ENCODE measurements around the gene ANKS6. TPM values are rescaled to one million over a fixed set of nuclear protein-coding genes. Genes with fewer than 3 reads are reported as not detected.

Gene ANKS6
- polyA plus RNA-seq, 4 donors: 25.4 to 27.3 (median 26.3) TPM

- no peak for DNase-seq (ENCODE audit: low read depth in 4 of 4, low spot score in 3 of 4)
Observed at GRCh38 chr9:98774746-98775145, 21.6 kb downstream of the ANKS6 start.

DNA sequence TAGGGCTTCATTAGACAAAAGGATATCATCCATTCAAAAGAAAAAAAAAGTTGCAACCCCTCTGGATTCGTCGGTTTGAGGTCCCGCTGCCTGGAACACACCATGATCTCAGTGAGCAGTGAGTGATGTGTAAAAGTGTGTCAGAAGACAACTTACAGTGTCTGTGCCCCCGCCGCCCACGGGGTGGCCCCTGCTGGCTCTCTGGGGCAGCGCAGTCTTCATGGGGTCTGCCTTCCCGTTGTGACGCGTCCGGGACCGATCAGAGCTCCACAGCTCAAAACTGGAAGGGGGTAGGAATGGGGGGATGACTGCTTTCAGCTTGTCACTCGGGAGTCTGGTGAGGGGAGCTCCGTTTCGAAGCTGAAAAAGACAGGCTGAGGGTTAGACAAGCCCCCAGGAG is 22.6 kb downstream of the ANKS6 start:
- no peak for DNase-seq (ENCODE audit: low read depth in 4 of 4, low spot score in 3 of 4)

GRCh38 chr9:98772364-98773155 is 23.8 kb downstream of the ANKS6 start:
- no peak for DNase-seq (ENCODE audit: low read depth in 4 of 4, low spot score in 3 of 4)

DNA sequence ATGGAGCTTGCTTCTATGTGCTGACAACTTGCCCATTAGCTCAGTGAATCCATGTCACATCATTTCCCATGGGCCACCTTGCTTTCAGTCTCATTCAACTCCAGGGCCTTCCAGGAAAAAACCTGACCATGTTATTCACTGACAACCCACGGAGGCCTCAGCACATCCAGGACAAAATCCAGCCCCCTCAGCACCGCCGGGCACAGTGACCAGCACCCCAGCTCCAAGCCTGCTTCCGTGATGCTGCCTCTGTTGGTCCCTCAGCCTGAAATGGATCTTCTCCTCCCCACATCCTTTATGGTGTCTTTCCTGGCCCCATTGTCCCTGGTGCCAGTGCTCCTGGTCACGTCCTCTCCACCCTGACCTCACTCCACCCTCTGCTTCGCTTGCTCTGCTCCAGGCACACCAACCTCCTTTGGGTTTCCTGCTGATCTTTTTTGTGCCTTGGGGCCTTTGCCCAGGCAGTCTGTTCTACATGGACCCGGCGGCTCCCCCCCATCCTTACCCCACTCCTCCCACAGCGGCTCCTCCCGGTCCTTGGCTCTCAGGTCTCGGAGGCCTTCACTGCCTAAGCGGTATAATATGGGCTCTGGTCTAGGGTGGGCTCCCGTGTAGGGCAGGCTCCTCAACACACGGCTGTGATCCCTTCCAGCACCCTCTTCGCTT is 25.0 kb downstream of the ANKS6 start:
- no peak for DNase-seq (ENCODE audit: low read depth in 4 of 4, low spot score in 3 of 4)

DNA sequence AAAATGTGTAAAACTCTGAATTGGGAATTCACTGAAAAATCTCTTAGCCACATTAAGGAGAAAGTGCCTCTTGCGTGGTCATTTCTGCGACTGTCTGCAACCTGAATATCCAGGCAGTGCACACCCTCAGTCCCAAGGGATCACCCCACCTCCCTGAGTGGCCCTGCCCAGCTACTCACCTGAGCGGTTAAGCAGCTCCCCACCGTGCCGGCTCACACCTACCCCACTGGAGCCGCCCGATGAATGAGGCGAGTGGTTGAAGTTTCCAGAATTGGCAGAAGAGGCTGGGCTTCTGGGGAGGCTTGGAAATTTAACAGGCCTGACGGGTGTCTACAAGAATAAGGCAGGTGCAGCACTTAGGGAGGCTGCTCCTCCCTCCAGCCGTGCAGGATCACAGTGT is 25.6 kb downstream of the ANKS6 start:
- no peak for DNase-seq (ENCODE audit: low read depth in 4 of 4, low spot score in 3 of 4)

GRCh38 chr9:98768344-98768743 is 28.0 kb downstream of the ANKS6 start:
- DNase-seq (ENCODE audit: low read depth in 4 of 4, low spot score in 3 of 4): no peak

GRCh38 chr9:98767915-98768314 is 28.4 kb downstream of the ANKS6 start:
- no peak for DNase-seq (ENCODE audit: low read depth in 4 of 4, low spot score in 3 of 4)

DNA sequence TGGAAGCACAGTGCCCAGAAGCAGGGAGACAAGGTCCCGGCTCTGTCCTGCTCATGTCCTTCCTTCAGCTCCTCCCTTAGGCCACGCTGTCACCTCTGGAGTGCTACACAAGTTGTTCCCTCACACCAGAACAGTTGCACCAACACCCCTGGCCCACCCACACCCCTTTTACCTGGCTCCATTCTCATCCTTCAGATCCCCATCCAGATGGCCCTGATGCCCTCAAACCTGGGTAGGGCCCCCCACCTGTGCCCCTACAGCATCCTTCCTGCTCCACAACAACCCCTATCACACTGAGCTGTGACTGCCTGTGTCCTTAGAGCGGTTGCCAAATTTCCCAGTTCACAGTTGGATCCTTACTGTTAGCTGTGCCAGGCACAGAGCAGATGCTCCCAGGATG is 29.2 kb downstream of the ANKS6 start:
- no peak for DNase-seq (ENCODE audit: low read depth in 4 of 4, low spot score in 3 of 4)

DNA sequence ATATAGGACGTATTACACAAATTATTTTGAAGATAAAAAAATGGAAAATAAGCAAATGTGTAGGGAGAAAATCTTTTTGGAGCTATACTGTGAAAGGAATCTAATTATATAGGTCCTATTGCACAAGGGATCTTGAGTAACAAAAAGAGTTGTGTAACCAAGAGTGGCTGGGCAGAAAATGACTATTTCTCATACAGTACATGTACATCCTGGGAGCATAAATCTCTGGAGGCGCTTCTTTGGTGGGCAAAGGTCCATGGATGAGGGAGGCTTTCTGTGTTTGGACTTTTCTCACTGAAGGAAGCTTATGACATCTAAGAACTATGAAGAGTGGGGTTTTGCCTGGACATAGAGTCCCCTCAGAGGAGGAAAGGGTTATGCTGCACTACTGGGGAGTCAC is 29.8 kb downstream of the ANKS6 start:
- no peak for DNase-seq (ENCODE audit: low read depth in 4 of 4, low spot score in 3 of 4)

DNA sequence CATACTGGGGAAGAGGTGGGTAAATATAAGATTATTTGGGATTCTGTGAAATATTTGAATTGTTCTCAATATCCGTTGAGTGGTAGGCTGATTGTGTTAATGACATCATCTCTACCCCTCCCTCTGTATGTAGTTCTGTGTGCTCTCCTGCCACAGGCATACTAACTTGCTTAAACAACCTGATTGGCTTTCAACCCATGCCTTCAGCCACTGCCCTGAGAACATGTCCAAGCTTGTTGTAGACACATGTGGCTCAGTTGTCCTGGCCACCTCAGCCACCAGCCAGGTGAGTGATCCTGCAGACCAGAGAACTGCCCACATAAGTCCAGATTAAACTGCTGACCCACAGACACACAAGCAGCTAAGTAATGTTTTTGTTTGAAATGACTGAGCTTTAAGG is 31.1 kb downstream of the ANKS6 start:
- DNase-seq (ENCODE audit: low read depth in 4 of 4, low spot score in 3 of 4): no peak

DNA sequence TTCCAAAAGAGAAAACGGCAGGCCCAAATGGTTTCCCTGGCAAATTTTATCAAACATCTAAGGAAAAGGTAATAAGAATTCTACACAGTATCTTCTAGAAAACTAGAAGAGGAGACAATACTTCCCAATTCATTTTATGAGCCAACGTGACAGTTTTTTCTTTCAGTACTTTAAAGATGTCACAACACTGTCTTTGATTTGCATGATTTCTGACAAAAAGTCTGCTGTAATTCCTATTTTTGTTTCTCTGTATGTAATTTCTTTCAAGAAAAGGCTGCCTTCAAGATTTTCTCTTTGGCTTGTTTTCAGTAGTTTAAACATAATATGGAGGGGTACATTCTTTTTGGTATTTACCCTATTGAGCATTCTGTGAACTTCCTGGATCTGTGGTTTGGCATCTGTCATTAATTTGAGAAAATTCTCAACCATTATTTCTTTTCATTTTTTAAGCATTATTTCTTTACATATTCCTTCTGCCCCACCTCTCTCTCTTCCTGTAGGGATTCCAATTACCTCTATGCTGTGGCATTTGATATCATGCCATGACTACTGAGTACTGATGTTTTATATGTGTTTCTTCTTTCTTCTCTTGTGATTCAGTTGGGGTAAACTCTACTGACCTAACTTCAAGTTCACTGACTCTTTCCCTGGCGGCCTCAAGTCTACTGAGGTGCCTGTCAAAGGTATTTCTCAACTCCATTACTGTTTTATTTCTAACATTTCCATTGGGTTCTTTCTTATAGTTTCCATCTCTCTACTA is 32.2 kb downstream of the ANKS6 start:
- no peak for DNase-seq (ENCODE audit: low read depth in 4 of 4, low spot score in 3 of 4)

DNA sequence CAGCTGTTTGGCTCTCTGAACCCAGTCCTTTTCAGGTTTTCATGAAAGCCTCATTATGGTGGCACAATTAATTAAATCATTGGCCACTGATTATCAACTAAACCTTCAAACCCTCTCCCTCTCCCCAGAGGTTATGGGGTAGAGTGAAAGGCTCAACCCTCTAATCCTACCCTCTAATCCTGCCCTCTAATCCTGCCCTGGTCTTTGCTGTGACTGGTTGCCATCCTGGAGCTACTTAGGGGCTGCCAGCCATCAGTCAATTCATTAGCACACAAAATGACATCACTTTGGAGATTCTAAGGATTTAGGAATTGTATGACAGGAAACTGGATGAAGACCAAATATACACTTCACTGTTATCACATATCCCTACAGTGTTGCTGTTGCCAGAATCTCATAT is 36.1 kb downstream of the ANKS6 start:
- no peak for DNase-seq (ENCODE audit: low read depth in 4 of 4, low spot score in 3 of 4)

GRCh38 chr9:98755006-98755618 is 41.2 kb downstream of the ANKS6 start:
- no peak for DNase-seq (ENCODE audit: low read depth in 4 of 4, low spot score in 3 of 4)

DNA sequence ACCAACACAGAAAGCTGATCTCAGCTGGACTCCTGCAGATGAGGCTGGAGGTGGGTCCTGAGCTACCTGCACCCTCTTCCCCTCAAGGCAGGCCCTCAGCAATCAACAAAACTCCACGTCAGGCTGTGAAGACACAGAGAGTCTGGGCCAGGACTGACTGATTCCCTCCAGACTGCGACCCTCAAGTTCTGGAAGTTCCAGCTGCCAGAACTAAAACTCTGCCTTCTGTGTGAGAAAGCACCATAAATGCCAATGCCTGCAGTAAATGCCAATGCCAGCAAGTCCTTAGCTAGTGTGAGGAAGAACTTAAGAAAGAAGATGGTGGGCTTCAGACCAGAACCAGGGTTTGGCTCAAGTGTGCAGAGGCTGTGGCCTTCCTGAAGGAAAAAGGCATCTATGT is 45.1 kb downstream of the ANKS6 start:
- no peak for DNase-seq (ENCODE audit: low read depth in 4 of 4, low spot score in 3 of 4)

DNA sequence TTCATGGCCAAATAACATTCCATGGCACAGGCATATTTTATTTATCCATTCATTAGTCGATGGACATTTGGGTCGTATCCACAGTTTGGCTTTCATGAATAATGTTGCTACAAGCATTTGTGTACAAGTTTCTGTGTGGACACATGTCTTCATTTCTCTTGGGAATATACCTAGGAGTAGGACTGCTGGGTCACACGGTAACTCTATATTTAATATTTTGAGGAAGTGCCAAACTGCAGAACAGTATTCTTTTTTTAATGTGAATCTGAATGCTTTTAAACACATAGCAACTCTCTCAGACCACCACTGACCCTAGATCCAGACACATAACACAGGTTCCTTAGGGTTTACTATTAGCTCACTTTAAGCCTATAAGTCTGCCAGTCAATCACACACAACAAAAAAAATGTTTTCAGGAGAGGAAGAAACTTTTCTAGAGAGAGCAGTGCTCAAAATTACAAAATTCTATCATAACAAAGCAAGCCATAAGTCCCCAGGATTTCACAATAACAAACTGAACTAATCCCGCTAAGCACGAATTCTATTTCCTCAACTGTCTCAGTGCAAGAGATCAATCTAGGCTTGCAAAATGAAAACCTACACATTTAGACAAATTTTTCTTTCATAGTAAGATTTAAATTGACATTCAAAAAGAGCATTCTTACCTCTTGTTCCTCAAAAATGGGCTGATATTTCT is 45.8 kb downstream of the ANKS6 start:
- no peak for DNase-seq (ENCODE audit: low read depth in 4 of 4, low spot score in 3 of 4)

- no peak for DNase-seq (ENCODE audit: low read depth in 4 of 4, low spot score in 3 of 4)
Observed at GRCh38 chr9:98747476-98747875, 48.9 kb downstream of the ANKS6 start.

- DNase-seq (ENCODE audit: low read depth in 4 of 4, low spot score in 3 of 4): no peak
Observed at GRCh38 chr9:98745470-98745869, 50.9 kb downstream of the ANKS6 start.

- no peak for DNase-seq (ENCODE audit: low read depth in 4 of 4, low spot score in 3 of 4)
Observed at GRCh38 chr9:98743818-98744611, 52.3 kb downstream of the ANKS6 start.

- no peak for DNase-seq (ENCODE audit: low read depth in 4 of 4, low spot score in 3 of 4)
Observed at GRCh38 chr9:98743329-98743728, 53.0 kb downstream of the ANKS6 start.
